ENCODE data around the gene RDH16. TPM values are rescaled to one million over a fixed set of nuclear protein-coding genes. Genes with fewer than 3 reads are reported as not detected.

Gene RDH16
- total and polyA plus RNA-seq, 2 donors (not counting 3 experiments of a cell fraction or from before 2014, with no cell fraction given) = 0.08 to 0.29 TPM

- Histone ChIP-seq H4K20me1 (replicated peaks; ENCODE audit: control insufficient read depth, extremely low read depth, insufficient read depth, low read length) (no peaks in the 10 kb centered on the region), H3K4me2 (ENCODE audit: insufficient read depth, low read length) (no peak overlapping the region), H3K27ac (ENCODE audit: insufficient read depth, low read depth, low read length) (no peak overlapping the region), H3K9me1 (replicated peaks; ENCODE audit: control insufficient read depth, extremely low read depth, insufficient read depth, low read length) (no peaks in the 10 kb centered on the region), H2AFZ (ENCODE audit: low read depth, low read length) (no peak overlapping the region), H3K79me2 (ENCODE audit: control insufficient read depth, insufficient read depth, low read length) (no peaks in the 10 kb centered on the region), H3K9ac (replicated peaks; ENCODE audit: extremely low read depth, insufficient read depth, low read length) (no peak overlapping the region), H3K4me1 (ENCODE audit: control insufficient read depth, extremely low read depth, insufficient read depth, low read length) (no peaks in the 10 kb centered on the region), H3K4me3 (replicated peaks in 1 of 3; ENCODE audit: insufficient read depth in 1 of 3, low read depth in 1 of 3, low read length in 3 of 3) (no peak overlapping the region), H3K36me3 (ENCODE audit: control insufficient read depth in 2 of 2, extremely low read depth in 1 of 2, insufficient read depth in 2 of 2, low read length in 2 of 2) (no peaks in the 10 kb centered on the region), H3K9me3 (replicated peaks; ENCODE audit: control insufficient read depth, insufficient read depth, low read length) (no peaks in the 10 kb centered on the region), H3K27me3 (ENCODE audit: control insufficient read depth in 2 of 2, insufficient read depth in 2 of 2, low read length in 2 of 2) (peaks cover 3 to 5% of the 10 kb centered on the region in 2 experiments)
- FAIRE-seq (no peak), DNase-seq (ENCODE audit: low read depth, low spot score) (no peak)
- TF ChIP-seq FOS (IDR thresholded peaks at IDR 0.05; ENCODE audit: borderline replicate concordance, insufficient read depth, low read length) (no peak), POLR2AphosphoS5 (IDR thresholded peaks at IDR 0.05; ENCODE audit: insufficient read depth, low read depth, low read length) (no peak)
- ChIA-PET CTCF (no interaction called here), POLR2A (no interaction called here)
- dilution Hi-C loops (cut with MboI; ENCODE audit: extremely low pct_ligation_motif_present, low sequenced_read_pairs) = no loop called here
- no TSS peak for BruUV-seq (replicated peaks)
- intact Hi-C loops (cut with micrococcal nuclease) = no loop called here
Observed at GRCh38 chr12:56930241-56930640, 27.2 kb downstream of the RDH16 start.

- Histone ChIP-seq H2AFZ (ENCODE audit: low read depth, low read length) (no peak overlapping the region), H3K4me3 (replicated peaks in 1 of 3; ENCODE audit: insufficient read depth in 1 of 3, low read depth in 1 of 3, low read length in 3 of 3) (no peak overlapping the region), H3K27ac (ENCODE audit: insufficient read depth, low read depth, low read length) (no peak overlapping the region), H3K79me2 (ENCODE audit: control insufficient read depth, insufficient read depth, low read length) (no peaks in the 10 kb centered on the region), H3K4me2 (ENCODE audit: insufficient read depth, low read length) (no peak overlapping the region), H3K9me3 (replicated peaks; ENCODE audit: control insufficient read depth, insufficient read depth, low read length) (no peaks in the 10 kb centered on the region), H3K9me1 (replicated peaks; ENCODE audit: control insufficient read depth, extremely low read depth, insufficient read depth, low read length) (no peaks in the 10 kb centered on the region), H3K9ac (replicated peaks; ENCODE audit: extremely low read depth, insufficient read depth, low read length) (no peak overlapping the region), H4K20me1 (replicated peaks; ENCODE audit: control insufficient read depth, extremely low read depth, insufficient read depth, low read length) (no peaks in the 10 kb centered on the region), H3K4me1 (ENCODE audit: control insufficient read depth, extremely low read depth, insufficient read depth, low read length) (no peaks in the 10 kb centered on the region), H3K36me3 (ENCODE audit: control insufficient read depth in 2 of 2, extremely low read depth in 1 of 2, insufficient read depth in 2 of 2, low read length in 2 of 2) (no peaks in the 10 kb centered on the region), H3K27me3 (ENCODE audit: control insufficient read depth in 2 of 2, insufficient read depth in 2 of 2, low read length in 2 of 2) (peaks cover 3 to 5% of the 10 kb centered on the region in 2 experiments)
- intact Hi-C loops (cut with micrococcal nuclease) (no loop called here), dilution Hi-C loops (cut with MboI; ENCODE audit: extremely low pct_ligation_motif_present, low sequenced_read_pairs) (no loop called here)
- FAIRE-seq (no peak), DNase-seq (ENCODE audit: low read depth, low spot score) (no peak)
- CTCF ChIA-PET = no interaction called here
- POLR2A ChIA-PET = no interaction called here
- BruUV-seq (replicated peaks) = no TSS peak
- no peak for TF ChIP-seq POLR2A (IDR thresholded peaks at IDR 0.05; ENCODE audit: low read depth, low read length)
- TF ChIP-seq FOS (IDR thresholded peaks at IDR 0.05; ENCODE audit: borderline replicate concordance, insufficient read depth, low read length) = no peak
- TF ChIP-seq POLR2AphosphoS5 (IDR thresholded peaks at IDR 0.05; ENCODE audit: insufficient read depth, low read depth, low read length) = no peak
- no peak for TF ChIP-seq GATA2 (IDR thresholded peaks at IDR 0.05; ENCODE audit: insufficient read depth, insufficient read length, low read depth, low read length)
- no peak for TF ChIP-seq MYC (IDR thresholded peaks at IDR 0.05; ENCODE audit: low read depth, low read length)
- TF ChIP-seq EZH2 (IDR thresholded peaks at IDR 0.05; ENCODE audit: borderline replicate concordance, low read depth, low read length, severe bottlenecking) = no peak
- no peak for TF ChIP-seq MAX (IDR thresholded peaks at IDR 0.05; ENCODE audit: insufficient read depth, insufficient read length)
- TF ChIP-seq JUN (IDR thresholded peaks at IDR 0.05; ENCODE audit: borderline replicate concordance, insufficient read depth, insufficient read length, low read depth) = no peak
- no peak for TF ChIP-seq CTCF (IDR thresholded peaks at IDR 0.05; ENCODE audit: extremely low read depth in 1 of 2, insufficient read depth in 1 of 2, low read depth in 1 of 2, low read length in 2 of 2)
Observed at GRCh38 chr12:56929780-56930179, 27.6 kb downstream of the RDH16 start.
